Skin of body (tissue), 2 donors: ENCODE measurements around the gene RAI14. TPM values are rescaled to one million over a fixed set of nuclear protein-coding genes. Genes with fewer than 3 reads are reported as not detected.

Experiments used
- DNase-seq: peaks from one replicate; lab custom pipeline; 2025; lab: John Stamatoyannopoulos, UW
- total RNA-seq: library from RNA; depleted of rRNA; stranded (reverse); fragments of >200 nt; gene quantifications from one replicate; pipeline ENCODE4 v1.2.3, GENCODE V29; 2014

Gene RAI14
- total RNA-seq, 1 donor from 2014 or later = 44.7 TPM

DNA sequence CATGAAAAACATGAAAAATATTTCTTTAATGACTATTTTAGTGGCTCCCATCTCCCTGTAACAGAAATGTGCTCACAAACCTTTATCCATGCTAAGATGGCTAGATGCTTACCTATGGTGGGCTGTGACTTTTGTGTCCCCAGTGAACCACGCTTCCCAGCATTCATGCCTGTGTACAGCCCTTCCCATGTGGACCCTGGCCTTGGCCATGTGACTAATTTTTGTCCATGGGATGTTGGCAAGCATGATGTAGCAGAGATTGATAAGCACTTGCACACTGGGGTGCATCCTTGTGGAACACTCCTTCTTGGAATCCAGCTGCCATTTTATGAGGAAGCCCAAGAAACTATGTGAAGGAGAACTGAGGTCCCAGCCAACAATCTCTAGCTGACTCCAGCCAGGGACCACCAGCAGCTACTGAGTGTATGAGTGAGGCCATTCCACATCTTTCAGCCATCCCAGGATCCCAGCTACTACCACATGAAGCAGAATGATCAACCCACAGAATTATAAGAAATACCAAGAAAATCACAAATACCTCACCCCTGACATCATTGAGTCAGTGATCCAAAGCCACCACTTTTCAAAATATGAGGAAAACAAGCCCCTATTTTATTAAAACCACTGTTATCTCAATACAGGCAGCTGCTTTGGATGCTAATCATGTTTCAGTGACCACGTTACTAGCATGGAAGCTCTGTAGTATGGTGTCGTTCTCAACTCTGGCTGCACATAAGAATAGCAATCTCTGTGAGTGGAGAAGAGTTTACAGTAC lies 16.1 kb upstream of the RAI14 start:
- DNase-seq = no peak

- no peak for DNase-seq
Observed at GRCh38 chr5:34648039-34648839, 7.9 kb upstream of the RAI14 start.

DNA sequence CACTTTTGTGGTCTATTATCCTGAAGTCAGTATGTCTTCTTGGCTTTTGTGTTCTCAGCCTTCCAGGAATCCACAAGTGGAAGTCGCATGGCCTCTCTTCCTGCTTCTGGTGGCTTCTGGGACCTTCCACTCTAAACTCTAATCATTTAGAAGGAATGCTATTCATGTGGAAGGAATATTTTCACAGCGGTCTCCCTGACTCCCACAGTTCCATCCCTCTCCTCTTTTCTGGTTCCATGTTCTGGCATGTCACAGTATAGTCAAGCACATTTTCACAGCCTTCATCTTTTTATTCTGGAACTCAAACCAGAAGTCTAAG lies 7.3 kb upstream of the RAI14 start:
- DNase-seq = no peak

DNA sequence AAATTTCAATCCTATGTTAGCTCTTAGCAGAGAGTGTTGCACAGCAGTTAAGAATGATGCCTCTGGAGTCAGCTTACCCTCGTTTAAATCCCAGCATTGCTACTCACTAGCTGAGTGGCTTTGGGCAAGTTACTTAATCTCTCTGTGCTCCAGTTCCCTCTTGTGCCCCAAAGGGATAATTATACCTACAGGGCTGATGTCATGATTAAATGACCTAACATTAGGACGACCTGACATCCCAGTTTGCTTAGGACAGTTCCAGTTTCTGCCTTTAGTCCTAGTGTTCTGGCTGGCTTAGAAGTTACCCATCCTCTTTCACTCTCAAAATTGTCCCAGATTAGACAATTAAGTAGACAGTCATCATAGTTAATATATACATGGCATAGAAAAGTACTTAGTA lies 4.3 kb upstream of the RAI14 start:
- no peak for DNase-seq

- DNase-seq = no peak
Observed at GRCh38 chr5:34652466-34652865, 3.7 kb upstream of the RAI14 start.

DNA sequence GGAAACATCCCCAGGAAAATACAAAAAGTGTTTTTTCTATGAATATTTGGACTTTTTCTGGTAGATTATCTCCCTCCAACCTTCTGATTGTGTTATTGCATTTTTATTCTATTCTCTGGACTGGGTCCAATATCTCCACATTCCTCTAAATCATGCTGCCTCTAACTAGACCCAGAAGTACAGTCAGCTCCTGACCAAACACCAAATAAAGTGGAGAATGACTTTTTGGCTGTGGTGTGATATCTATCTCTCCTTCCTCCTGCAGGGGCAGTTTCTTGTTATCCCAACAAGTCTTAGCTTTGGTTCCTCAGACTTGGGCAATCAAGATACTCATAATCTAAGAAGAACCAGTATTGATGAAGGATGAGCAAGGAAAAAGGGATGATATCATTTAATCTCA lies 3.2 kb upstream of the RAI14 start:
- no peak for DNase-seq

DNA sequence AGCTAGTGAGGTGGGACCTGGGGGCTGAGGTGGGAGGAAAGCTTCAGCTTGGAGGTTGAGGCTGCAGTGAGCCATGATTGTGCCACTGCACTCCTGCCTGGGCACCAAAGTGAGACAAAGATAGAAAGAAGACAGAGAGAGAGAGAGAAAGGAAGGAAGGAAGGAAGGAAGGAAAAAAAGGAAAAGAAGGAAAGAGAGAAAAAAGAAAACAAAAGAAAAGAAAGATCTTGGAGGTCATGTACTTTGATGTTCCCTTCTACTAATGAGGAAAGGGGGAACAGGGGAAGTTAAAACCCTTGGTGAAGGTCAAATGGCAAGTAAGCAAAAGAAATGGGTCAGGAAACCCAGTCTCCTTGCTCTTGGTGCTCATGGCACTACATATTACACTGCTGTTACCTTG lies 2.4 kb upstream of the RAI14 start:
- DNase-seq = no peak

DNA sequence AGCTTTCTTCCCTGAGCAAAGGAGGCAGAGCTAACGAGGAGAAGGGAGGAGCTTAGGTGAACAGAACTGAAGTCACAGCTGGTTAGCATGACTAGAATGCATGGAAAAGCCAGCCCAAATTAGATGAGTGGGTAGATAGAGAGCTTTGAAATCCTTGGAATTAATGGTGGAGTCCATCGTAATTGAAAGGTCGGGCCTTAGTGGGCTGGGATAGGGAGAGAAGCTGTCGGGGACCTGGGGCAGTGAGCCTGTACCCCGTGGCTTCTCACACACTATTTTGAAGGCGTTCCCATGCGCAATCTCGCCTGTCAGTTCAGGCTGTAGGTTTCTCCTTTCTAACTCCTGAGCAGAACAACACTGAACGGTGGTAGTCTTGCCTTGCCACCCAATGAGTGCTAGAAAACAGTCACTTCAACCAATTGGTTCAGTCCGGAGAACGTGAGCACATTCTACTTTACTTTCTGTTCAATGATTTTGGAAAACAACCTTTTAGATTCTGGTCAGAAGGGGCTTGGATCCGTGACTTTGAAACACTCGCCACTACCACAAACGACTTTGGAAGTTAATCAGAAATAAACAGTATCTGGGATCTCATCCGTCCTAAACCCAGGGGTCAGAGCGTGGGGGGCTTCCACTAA lies 655 bp upstream of the RAI14 start:
- peak; percentile 89 for DNase-seq

DNA sequence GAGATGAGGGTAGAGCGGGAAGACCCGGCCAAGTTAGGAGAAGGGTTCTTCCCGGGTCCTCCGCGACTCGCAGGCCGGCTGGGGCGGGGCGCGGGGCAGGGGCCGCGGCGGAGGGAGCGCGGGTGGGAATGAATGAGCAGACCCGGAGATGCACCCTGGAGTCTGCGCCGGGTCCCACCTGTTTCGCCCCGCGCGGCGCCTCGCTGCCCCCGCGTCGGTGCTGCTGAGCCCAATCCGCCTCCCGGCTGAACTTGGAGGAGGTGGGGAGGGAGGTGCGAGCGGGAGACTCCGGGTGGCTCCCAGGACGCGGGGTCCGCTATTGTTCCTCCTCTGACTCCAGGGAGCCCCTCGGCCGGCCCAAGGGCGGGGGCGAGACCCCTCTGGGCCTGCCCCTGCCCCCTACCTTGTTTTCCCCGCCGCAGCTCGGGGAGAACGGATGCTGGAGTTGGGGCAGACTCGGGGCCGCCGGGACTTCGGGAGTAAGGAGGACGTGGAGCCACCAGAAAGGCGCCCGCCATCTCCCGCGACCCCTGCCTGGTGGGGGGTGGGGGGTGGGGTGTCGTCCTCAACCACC lies 659 bp downstream of the RAI14 start:
- DNase-seq = no peak

- DNase-seq = no peak
Observed at GRCh38 chr5:34657274-34657921, 1.3 kb downstream of the RAI14 start.

DNA sequence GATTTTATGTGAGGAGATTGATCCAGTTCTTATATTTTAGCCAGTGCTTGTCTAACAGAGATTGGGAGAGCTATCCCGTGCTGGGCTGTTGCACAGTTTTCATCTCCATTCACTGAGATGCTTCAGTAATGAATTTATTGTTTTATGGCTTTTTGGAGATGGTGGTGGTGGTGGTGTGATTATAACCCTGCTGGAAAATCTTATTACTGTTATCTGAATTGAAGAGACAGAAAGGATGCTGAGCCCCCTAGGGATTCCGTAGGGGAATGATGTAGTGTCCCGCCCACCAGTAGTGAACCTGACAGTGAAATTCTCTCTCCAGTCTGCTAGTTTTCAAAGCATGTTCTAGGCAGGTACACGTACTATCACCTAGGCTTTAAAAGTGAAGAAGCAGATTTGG lies 1.9 kb downstream of the RAI14 start:
- DNase-seq = no peak

DNA sequence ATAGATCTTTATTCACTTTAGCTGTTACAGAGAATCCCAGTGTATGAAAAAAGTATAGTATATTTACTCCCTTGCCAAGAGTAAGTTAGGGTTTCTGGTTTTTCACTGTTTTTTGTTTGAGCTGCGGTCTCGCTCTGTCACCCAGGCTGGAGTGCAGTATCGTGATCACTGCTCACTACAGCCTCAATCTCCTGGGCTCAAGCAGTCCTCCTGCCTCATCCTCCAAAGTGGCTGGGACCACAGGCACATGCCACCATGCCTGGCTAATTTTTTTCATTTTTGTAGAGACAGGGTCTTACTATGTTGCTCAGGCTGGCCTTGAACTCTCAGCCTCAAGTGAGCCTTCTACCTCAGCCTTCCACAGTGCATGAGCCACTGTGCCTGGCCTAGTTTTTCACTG lies 3.0 kb downstream of the RAI14 start:
- no peak for DNase-seq

DNA sequence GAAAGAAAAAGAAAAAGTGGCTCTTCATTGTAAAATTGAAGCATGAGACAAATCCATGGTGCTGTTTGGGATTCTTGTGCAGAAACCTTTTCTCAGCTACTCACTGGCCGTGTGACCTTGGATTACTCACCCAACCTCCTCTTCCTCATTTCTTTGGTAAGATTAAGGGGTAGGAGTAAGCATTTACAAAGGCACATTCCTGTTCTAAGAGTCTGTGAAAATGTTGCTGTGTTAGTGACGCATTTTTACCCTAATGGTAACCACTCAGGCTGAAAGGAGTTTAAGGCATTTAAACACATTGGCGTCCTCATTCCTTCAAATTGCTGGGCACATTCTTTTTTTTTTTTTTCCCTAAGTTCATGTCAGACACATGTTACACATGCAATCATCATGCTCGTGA lies 4.3 kb downstream of the RAI14 start:
- DNase-seq = no peak

DNA sequence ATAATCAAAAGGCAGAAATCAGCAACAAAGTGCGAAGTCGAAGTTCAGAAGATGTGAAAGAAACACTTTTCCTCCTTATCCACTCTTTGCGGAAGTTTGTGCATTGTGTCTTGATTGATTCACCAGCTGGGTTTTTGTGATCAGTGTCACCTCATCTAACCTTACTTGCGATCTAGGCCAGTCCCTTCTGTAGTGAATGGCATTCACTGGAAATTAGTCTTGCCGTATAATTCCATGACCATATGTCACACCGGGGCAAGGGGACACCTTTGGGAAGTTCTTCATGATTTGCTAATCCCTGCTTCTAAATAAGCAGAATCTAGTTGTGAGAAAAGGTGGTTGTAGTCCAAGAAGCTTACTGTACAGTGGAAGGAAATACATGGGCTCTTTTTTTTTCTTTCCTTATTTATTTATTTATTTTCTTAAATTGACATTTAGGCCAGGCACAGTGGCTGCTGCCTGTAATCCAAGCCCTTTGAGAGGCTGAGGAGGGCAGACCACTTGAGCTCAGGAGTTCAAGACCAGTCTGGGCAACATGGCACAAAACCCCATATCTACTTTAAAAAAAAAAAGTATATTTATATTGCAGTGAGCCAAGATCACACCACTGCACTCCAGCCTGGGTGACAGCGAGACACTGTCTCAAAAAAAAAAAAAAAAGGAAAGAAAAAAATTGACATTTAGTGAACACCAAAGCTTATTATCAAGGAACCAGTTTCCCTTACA lies 7.8 kb downstream of the RAI14 start:
- DNase-seq = no peak

GRCh38 chr5:34666392-34667080 lies 10.4 kb downstream of the RAI14 start:
- DNase-seq = no peak

- no peak for DNase-seq
Observed at GRCh38 chr5:34667705-34668104, 11.6 kb downstream of the RAI14 start.

DNA sequence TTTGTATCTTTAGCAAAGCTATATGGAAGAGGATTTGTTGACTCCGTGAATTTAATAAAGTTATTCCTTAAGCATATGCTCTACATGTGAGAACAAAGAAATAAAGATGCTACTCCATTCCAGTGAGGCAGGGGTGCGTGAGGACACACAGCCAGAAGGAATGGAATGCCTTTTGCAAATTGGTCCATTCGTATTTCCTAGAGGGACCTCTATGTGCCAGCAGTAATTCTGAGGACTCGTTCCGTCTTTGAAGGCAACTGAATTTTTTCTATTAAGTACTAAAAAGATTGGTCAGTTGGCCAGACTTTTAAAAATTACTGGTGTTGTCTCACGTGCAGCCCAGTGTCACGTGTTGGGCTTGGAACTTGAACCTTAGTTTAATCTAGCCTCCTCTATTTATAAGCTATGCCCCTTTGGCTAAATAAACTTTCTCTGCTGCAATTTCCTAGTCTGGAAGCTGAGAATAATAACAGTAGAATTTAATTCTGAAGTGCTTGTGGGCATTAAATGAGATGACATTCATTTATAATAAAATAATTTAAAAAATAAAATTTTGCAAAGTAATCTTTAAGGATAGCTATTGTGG lies 13.9 kb downstream of the RAI14 start:
- no peak for DNase-seq

DNA sequence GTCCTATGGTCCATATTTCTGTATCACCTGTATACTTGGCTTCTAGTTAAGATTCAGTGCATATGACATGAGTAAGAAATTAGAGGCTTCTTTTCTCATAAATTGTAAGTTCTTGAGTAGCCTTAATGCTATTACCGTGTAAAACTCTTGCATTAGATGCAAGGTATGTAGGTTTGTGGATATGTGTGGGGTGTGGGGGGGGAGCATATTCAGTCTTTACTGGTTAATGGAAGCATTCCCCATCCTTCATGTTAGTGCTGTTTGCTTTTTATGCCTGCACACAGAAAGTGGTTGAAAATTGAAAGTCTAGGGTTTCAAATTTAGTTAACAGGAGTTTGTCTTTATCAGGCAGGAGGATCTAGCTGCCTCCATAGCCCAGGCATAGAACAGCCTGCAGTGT lies 16.1 kb downstream of the RAI14 start:
- DNase-seq = no peak

GRCh38 chr5:34673463-34674125 lies 17.5 kb downstream of the RAI14 start:
- DNase-seq = no peak

DNA sequence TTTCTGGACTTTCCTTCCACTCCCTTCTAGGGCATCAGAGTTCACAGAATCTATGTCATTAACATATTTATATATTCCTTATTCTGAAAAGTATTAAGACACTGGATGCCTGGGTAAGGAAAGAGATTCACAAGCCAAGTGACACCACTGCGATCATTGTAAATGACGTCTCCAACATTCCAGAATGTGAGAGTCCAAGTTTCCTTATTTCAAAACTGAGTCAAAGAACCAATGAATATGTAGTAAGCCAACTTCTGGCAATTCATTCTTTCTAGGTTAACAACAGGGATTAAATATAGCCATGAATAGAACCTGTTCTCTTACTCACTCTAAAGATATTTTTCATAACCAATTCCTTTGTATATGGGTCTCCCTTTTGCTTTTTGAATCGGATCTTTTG lies 18.1 kb downstream of the RAI14 start:
- peak; percentile 21 for DNase-seq
